Tibial nerve (tissue), 4 donors: ENCODE data around the gene PCBP3.

Source experiments
- CTCF ChIP-seq, 5 experiments: fragments of 200-600 bp in 3 of 5; fragments of 450-650 bp in 2 of 5; sonication (generic) in 3 of 5; IDR thresholded peaks; one replicate each; pipeline ENCODE4 v1.5.1; 2016 to 2019; ENCODE audit warnings: antibody characterized with exemption in 5 of 5, mild to moderate bottlenecking in 3 of 5, moderate library complexity in 2 of 5
- EP300 ChIP-seq, 2 donors: sonication (generic); formaldehyde crosslinking; IDR thresholded peaks; one replicate each; pipeline ENCODE4 v1.6.1; 2017; ENCODE audit warnings: antibody characterized with exemption in 2 of 2, mild to moderate bottlenecking in 1 of 2
- POLR2A ChIP-seq, 2 donors: fragments of 450-650 bp; IDR thresholded peaks; one replicate each; pipeline ENCODE4 v1.6.1; 2017; ENCODE audit warnings: antibody characterized with exemption in 2 of 2, mild to moderate bottlenecking in 2 of 2, moderate library complexity in 2 of 2

DNA sequence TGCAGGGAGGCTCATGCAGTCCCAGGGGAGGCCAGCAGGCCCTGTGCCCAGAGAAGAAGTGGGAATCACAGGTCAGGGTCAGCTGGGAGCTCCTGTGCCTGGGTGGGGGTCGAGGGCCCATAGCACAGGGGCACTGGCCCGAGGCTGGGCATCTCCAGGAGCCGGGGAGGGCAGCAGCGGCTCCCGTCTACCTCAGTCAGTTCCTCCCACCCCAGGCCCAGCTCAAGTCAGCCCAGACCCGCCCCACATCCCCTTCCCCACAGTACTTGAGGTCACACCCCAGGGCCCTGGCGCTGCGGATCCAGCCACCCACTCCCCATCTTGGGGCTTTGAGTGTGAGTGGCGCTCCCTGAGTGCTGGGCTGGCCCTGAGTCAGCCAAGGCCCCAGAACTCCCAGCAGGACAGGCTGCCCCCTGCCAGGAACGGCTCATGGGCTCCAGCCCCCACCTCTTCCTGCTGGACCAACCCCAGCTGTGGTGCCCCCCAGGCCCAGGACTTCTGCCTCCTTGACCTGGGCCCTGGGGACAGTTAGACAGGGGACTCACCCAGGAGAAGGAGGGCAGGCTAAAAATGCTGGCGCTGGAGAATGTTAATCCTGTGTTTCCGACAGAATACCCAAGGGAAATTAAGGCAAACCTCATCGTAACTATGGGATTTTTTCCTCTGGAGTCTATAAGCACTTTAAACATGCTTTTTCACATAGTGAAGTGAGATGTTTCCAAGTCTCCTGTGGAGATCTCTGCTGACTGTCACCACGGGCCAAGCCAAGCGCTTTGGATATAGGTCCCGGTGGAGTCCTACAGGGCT, 269.3 kb downstream of the PCBP3 start:
- TF ChIP-seq POLR2A (IDR thresholded peaks at IDR 0.05): no peak
- no peak for TF ChIP-seq CTCF (IDR thresholded peaks at IDR 0.05)
- TF ChIP-seq EP300 (IDR thresholded peaks at IDR 0.05): no peak
